ENCODE measurements around the gene EIF5A2. TPM values are rescaled to one million over a fixed set of nuclear protein-coding genes. Genes with fewer than 3 reads are reported as not detected.

Gene EIF5A2
- total and polyA plus RNA-seq, 7 donors: 0.46 to 4.0 (median 1.9) TPM

DNA sequence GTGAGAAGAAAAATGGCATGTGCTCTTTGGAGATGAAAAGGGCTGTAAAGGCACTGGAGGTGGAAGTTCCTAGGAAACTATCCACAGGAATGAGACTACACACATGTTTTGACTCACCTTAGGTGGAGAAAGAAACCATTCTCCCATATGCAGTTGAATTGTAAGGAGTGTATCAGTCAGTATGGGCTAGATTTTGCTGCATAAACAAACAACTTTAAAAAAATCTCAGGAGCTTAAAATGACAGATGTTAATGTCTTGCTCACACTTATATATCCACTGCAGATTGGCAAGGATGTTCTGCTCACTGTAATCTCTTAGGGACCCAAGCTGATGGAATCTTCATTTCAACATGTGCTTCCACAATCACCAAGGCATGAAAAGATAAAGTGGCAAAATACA lies 64.1 kb downstream of the EIF5A2 start:
- no peak overlapping the region for H3K27ac ChIP-seq
- intact Hi-C loops (cut with DNase I): no loop called here
- TF ChIP-seq, protein P1, sequence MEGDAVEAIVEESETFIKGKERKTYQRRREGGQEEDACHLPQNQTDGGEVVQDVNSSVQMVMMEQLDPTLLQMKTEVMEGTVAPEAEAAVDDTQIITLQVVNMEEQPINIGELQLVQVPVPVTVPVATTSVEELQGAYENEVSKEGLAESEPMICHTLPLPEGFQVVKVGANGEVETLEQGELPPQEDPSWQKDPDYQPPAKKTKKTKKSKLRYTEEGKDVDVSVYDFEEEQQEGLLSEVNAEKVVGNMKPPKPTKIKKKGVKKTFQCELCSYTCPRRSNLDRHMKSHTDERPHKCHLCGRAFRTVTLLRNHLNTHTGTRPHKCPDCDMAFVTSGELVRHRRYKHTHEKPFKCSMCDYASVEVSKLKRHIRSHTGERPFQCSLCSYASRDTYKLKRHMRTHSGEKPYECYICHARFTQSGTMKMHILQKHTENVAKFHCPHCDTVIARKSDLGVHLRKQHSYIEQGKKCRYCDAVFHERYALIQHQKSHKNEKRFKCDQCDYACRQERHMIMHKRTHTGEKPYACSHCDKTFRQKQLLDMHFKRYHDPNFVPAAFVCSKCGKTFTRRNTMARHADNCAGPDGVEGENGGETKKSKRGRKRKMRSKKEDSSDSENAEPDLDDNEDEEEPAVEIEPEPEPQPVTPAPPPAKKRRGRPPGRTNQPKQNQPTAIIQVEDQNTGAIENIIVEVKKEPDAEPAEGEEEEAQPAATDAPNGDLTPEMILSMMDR (IDR thresholded peaks at IDR 0.05): no peak
- H3K4me1 ChIP-seq: no peaks in the 10 kb centered on the region
- H3K27me3 ChIP-seq (ENCODE audit: insufficient read depth in 3 of 3, low read length in 2 of 3): no peaks in the 10 kb centered on the region
- DNase-seq (no peak), ATAC-seq (no peak)
- H3K9me3 ChIP-seq: no peaks in the 10 kb centered on the region
- no peak overlapping the region for H3K4me3 ChIP-seq
- H3K36me3 ChIP-seq (ENCODE audit: insufficient read depth in 1 of 2, low read depth in 1 of 2): no peaks in the 10 kb centered on the region

DNA sequence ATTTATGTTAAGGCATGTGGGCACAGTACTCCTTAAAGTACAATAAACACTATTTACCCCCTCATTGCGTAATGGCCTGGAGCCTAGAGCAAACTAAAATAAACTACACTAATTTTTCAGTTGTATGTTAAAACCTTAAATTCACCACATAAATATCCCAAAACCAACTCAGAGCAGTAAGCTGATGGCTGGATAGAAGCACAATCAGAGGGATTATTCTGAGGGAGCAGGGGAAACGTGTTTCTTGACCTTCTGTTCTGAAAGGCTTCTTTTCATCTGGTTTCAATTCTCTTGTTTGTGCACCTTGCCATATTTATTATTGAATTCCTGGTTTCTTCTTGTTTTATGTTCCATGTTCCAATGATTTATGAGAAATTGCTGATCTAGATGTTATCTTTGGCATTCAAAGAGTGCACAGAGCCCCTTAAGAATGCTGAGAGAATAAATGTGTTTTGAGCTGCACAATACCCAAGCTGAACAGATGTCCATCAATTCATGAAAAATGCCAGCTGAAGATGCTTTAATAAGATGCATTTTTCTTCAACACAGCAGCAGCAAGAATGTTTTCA lies 68.1 kb downstream of the EIF5A2 start:
- no peak for ATAC-seq
- H3K27me3 ChIP-seq (ENCODE audit: insufficient read depth in 3 of 3, low read length in 2 of 3): peaks cover under 1 to 3% (median 1%) of the 10 kb centered on the region in 3 donors
- intact Hi-C loops (cut with DNase I): no loop called here
- TF ChIP-seq, protein P1 (IDR thresholded peaks at IDR 0.05): no peak
- no peaks in the 10 kb centered on the region for H3K36me3 ChIP-seq (ENCODE audit: insufficient read depth in 1 of 2, low read depth in 1 of 2)
- no peaks in the 10 kb centered on the region for H3K9me3 ChIP-seq
- no peaks in the 10 kb centered on the region for H3K4me1 ChIP-seq
- no peak overlapping the region for H3K27ac ChIP-seq
- no peak overlapping the region for H3K4me3 ChIP-seq
- no peak for DNase-seq
- WGBS, 3 donors: 63 to 71% (median 70%) methylated on average over 2 of the region's 2 CpGs

DNA sequence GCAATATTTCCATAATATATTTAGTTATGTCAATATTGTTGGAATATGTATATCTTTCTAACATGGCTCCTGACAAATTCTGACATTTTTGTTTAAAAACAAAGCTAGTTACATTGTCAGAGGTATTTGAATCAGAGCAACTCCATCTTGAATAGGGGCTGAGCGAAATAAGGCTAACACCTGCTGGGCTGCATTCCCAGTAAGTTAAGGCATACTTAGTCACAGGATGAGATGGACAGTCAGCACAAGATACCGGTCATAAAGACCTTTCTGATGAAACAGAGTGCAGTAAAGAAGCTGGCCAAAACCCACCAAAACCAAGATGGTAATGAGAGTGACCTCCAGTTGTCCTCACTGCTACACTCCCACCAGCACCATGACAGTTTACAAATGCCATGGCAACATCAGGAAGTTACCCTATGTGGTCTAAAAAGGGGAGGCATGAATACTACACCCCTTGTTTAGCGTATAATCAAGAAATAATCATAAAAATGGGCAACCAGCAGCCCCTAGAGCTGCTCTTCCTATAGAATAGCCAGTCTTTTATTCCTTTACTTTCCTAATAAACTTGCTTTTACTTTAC lies 68.8 kb downstream of the EIF5A2 start:
- DNase-seq (no peak), ATAC-seq (no peak)
- TF ChIP-seq, protein P1 (IDR thresholded peaks at IDR 0.05): no peak
- no peak overlapping the region for H3K4me3 ChIP-seq
- intact Hi-C loops (cut with DNase I): no loop called here
- H3K9me3 ChIP-seq: no peaks in the 10 kb centered on the region
- H3K27me3 ChIP-seq (ENCODE audit: insufficient read depth in 3 of 3, low read length in 2 of 3): peaks cover 2 to 4% (median 3%) of the 10 kb centered on the region in 3 donors
- no peaks in the 10 kb centered on the region for H3K36me3 ChIP-seq (ENCODE audit: insufficient read depth in 1 of 2, low read depth in 1 of 2)
- no peaks in the 10 kb centered on the region for H3K4me1 ChIP-seq
- WGBS, 3 donors: 72 to 78% (median 73%) methylated on average over 3 of the region's 3 CpGs
- H3K27ac ChIP-seq: no peak overlapping the region

Other genes with a start within 250 kb of the EIF5A2 start
- 10 to 100 TPM in 3 of 4 donors, 1 to 10 TPM in 1; 8.4 to 27.2 (median 18.2) TPM for gene RPL22L1, start 38.4 kb downstream of the EIF5A2 start, total RNA-seq
- 10 to 100 TPM; 32.6 to 88.7 (median 55.7) TPM for gene RPL22L1, start 38.4 kb downstream of the EIF5A2 start, polyA plus RNA-seq
- not detected for gene SLC2A2, start 118.1 kb upstream of the EIF5A2 start, total RNA-seq
- gene SLC2A2, start 118.1 kb upstream of the EIF5A2 start, polyA plus RNA-seq: under 1 TPM in 1 of 3 donors, not detected in 2; 0.05 TPM